Mesothelial cell of epicardium (in vitro differentiated cells): ENCODE results near the gene RARRES1. TPM values are rescaled to one million over a fixed set of nuclear protein-coding genes. Genes with fewer than 3 reads are reported as not detected.

Experiments used
- DNase-seq, 2 experiments: peaks; one replicate each; pipeline ENCODE4 v3.0.0; 2021; ENCODE audit warnings: low spot score in 2 of 2; ENCODE audit not compliant: unreplicated experiment in 2 of 2
- H3K27ac Mint-ChIP-seq: 2 replicates; pipeline ENCODE4 v1.8.0; 2021; ENCODE audit warnings: mixed read lengths
- H3K27me3 Mint-ChIP-seq: 2 replicates; pipeline ENCODE4 v1.8.0; 2021; ENCODE audit warnings: low read depth, mixed read lengths
- H3K36me3 Mint-ChIP-seq: 2 replicates; pipeline ENCODE4 v1.8.0; 2021; ENCODE audit warnings: mixed read lengths
- H3K4me1 Mint-ChIP-seq: 2 replicates; pipeline ENCODE4 v1.8.0; 2021; ENCODE audit warnings: mixed read lengths
- H3K4me3 Mint-ChIP-seq: 2 replicates; pipeline ENCODE4 v1.8.0; 2021; ENCODE audit warnings: mild to moderate bottlenecking, moderate library complexity, mixed read lengths
- H3K9me3 Mint-ChIP-seq: 2 replicates; pipeline ENCODE4 v1.8.0; 2021; ENCODE audit warnings: mixed read lengths
- total RNA-seq: library from RNA; stranded (reverse); gene quantifications from 3 replicates; pipeline ENCODE4 v1.2.1, GENCODE V29; 2021
- TF ChIP-seq, protein P1 (sequence below): fragments of 200-600 bp; sonication (generic); IDR thresholded peaks from one replicate; pipeline ENCODE4 v1.5.0; 2021; ENCODE audit warnings: antibody characterized with exemption; ENCODE audit not compliant: unreplicated experiment

The RARRES1 gene
- total RNA-seq, 1 donor from 2014 or later: 53.0 TPM

DNA sequence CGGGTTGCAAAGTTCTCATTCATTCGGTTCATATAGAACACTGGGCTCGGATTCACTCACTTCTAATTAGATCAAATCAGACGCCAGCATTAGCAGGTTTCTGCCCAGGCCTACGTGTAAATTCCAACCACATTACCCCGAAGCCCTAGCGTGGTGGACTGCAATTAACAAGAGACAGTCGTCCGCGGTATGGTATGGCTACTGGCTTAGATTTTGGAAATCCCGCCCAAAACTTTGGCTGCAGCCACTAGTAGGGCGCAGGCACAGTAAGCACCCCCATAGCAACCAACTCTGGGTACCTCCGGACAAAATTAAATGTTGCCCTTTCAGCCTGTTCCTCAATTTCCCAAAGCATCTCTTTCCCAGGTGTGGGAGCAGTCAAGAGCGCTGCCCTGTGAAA lies 771 bp downstream of the RARRES1 start:
- no peak for DNase-seq
- peaks cover 9% of the 10 kb centered on the region for H3K9me3 Mint-ChIP-seq

DNA sequence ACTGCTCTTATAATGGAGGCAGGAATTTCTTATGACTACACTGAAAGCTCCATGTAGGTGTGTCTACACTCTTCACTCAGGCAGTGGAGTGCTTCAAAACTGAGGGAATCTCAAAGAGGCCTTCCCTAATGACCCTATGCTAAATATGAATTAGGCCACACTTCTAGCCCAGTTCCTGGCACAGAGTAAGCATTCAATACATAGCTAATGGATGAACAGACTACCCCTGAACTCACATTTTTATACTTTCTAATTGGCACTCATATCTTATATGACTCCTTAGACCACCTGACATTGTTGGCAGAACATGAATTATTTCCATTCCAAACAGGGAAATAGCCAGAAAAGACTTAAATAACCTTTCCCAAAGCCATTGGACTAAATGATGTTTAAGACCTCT lies 3.4 kb downstream of the RARRES1 start:
- TF ChIP-seq, protein P1, sequence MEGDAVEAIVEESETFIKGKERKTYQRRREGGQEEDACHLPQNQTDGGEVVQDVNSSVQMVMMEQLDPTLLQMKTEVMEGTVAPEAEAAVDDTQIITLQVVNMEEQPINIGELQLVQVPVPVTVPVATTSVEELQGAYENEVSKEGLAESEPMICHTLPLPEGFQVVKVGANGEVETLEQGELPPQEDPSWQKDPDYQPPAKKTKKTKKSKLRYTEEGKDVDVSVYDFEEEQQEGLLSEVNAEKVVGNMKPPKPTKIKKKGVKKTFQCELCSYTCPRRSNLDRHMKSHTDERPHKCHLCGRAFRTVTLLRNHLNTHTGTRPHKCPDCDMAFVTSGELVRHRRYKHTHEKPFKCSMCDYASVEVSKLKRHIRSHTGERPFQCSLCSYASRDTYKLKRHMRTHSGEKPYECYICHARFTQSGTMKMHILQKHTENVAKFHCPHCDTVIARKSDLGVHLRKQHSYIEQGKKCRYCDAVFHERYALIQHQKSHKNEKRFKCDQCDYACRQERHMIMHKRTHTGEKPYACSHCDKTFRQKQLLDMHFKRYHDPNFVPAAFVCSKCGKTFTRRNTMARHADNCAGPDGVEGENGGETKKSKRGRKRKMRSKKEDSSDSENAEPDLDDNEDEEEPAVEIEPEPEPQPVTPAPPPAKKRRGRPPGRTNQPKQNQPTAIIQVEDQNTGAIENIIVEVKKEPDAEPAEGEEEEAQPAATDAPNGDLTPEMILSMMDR: no peak
- no peak for DNase-seq
- H3K27me3 Mint-ChIP-seq: no peaks in the 10 kb centered on the region
- H3K36me3 Mint-ChIP-seq: peaks cover 10% of the 10 kb centered on the region
- H3K27ac Mint-ChIP-seq: peak overlapping the region; percentile 90
- H3K4me1 Mint-ChIP-seq: peaks cover 61% of the 10 kb centered on the region
- no peaks in the 10 kb centered on the region for H3K9me3 Mint-ChIP-seq
- H3K4me3 Mint-ChIP-seq: no peak overlapping the region

More for the DNA sequence above, 771 bp downstream of the RARRES1 start:
- peak overlapping the region; percentile 63 for H3K4me3 Mint-ChIP-seq
- H3K36me3 Mint-ChIP-seq: peaks cover 32% of the 10 kb centered on the region
- H3K4me1 Mint-ChIP-seq: peaks cover 56% of the 10 kb centered on the region
- H3K27me3 Mint-ChIP-seq: no peaks in the 10 kb centered on the region
- TF ChIP-seq, protein P1: no peak
- H3K27ac Mint-ChIP-seq: peak overlapping the region; percentile 89

DNA sequence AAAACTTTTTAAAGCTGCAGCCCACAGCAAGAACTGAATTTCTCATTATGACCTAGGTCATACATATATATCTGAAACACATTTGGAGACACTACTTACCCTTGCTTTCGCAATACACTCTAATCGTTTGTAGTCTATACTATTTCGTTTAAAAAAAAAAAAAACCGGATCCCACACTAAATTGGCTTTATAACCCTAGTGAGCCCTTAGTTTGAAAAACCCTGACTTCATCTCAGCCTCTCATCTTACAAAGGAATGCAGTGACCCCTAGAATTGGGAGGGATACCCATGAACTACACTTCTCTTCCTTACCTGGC lies 4.2 kb downstream of the RARRES1 start:
- Mint-ChIP-seq H3K4me1 (peaks cover 61% of the 10 kb centered on the region), H3K36me3 (peaks cover 9% of the 10 kb centered on the region), H3K27me3 (no peaks in the 10 kb centered on the region), H3K9me3 (no peaks in the 10 kb centered on the region), H3K27ac (peak overlapping the region; percentile 91), H3K4me3 (peak overlapping the region; percentile 0)
- DNase-seq: no peak
- TF ChIP-seq, protein P1: no peak

DNA sequence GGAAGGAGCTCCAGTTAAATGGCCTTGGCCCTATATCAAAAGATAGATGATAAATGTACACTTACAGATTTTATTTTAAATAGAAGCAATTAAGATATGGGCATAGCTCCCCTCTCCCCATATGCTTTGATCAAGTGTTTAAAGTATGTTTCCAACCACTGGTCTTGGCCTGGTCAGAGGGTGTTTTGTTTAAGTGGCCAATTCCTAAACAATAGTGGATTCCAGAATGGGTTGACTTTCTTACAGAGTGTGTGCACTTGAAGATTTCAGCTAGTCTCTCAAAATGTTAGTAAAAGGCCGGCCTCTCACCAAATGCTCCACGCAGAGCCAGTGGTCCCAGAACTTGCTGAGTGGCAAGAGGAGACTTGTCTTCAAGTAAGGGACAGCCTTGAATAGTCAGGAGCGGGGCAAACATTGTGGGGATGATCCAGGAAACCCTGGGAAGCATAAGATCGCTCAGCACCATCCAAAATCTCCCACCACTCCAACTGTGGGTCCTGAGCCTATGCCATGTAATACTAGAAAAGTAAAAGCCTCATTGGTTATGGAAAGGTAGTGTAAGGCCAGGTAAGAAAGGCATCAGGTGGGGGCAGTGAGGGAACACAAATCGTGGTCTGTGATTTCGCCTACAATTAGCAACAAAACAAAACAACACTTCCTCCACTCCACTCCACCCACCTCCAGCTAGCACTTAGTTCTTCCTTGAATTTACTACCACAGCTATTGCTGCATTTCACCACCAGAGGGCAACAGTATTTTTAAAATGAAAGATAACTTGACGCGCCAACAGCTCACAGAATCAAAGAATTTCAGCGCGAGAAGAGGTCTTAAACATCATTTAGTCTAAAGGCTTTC lies 4.8 kb downstream of the RARRES1 start:
- H3K4me1 Mint-ChIP-seq: peaks cover 60% of the 10 kb centered on the region

DNA sequence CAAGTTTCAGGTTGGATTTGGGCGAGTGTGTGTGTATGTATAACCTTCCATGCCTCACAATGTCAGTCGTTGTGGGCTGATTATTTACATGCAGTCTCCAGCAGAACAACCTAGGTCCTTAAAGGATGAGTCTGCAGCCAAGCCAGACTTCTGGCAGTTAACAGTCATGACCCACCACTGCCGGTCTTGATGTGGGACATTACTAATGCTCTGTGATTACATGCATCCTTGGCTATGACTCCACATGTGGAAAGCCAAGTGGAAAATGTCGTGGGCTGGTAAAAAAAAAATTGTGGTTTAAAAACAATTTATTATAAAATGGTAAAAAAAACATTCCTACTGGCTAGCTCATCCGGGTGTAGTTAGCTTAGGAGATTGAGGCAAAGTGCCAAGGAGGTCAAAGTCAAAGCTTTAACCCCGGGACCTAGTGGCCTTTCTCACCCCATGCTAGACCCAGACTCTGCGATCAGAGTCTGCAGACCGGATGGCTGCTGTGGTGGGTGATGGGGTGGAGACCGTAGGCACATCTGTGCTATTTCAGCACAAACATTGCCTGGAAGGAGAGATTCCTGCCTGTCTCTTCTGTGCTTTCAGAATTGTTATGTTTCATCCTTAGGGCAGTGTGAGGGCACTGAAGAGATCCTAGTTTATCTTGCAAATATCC lies 6.8 kb downstream of the RARRES1 start:
- TF ChIP-seq, protein P1: no peak
- no peak for DNase-seq
- Mint-ChIP-seq H3K9me3 (no peaks in the 10 kb centered on the region), H3K27ac (peak overlapping the region; percentile 82), H3K4me3 (no peak overlapping the region), H3K36me3 (peaks cover 20% of the 10 kb centered on the region), H3K4me1 (peaks cover 51% of the 10 kb centered on the region), H3K27me3 (no peaks in the 10 kb centered on the region)

More for the DNA sequence above, 4.8 kb downstream of the RARRES1 start:
- peak overlapping the region; percentile 91 for H3K27ac Mint-ChIP-seq
- H3K27me3 Mint-ChIP-seq: no peaks in the 10 kb centered on the region
- DNase-seq: no peak
- H3K36me3 Mint-ChIP-seq: peaks cover 13% of the 10 kb centered on the region
- no peaks in the 10 kb centered on the region for H3K9me3 Mint-ChIP-seq
- TF ChIP-seq, protein P1: peak; percentile 91
- peak overlapping the region; percentile 0 for H3K4me3 Mint-ChIP-seq
